ENCODE data around the gene MYH11. TPM values are rescaled to one million over a fixed set of nuclear protein-coding genes. Genes with fewer than 3 reads are reported as not detected.

Gene MYH11
- total and polyA plus RNA-seq, 2 of the 13 experiments (the other 11 are each of a cell fraction or from before 2014, with no cell fraction given), result not detected

GRCh38 chr16:15777533-15778203, 79.2 kb downstream of the MYH11 start (continued):
- TF ChIP-seq RBFOX2 (IDR thresholded peaks at IDR 0.05; ENCODE audit: low read depth, low read length) (no peak), SIN3A (IDR thresholded peaks at IDR 0.05; ENCODE audit: borderline replicate concordance, low read depth, low read length) (no peak), MTF1 (CRISPR knock-in tag; IDR thresholded peaks at IDR 0.05) (no peak), ZNF333 (CRISPR knock-in tag; IDR thresholded peaks at IDR 0.05; ENCODE audit: borderline replicate concordance) (no peak), PRDM15 (CRISPR knock-in tag; IDR thresholded peaks at IDR 0.05) (no peak), HOXA5 (CRISPR knock-in tag; IDR thresholded peaks at IDR 0.05) (no peak), PBX3 (CRISPR knock-in tag; IDR thresholded peaks at IDR 0.05; ENCODE audit: borderline replicate concordance) (peak; percentile 66; the same call in 1 of the 2 replicates), FOXA1 (IDR thresholded peaks at IDR 0.05) (no peak), FOXA1 (CRISPR knock-in tag; IDR thresholded peaks at IDR 0.05) (no peak), MAF1 (CRISPR knock-in tag; IDR thresholded peaks at IDR 0.05; ENCODE audit: borderline replicate concordance) (no peak), YEATS4 (CRISPR knock-in tag; IDR thresholded peaks at IDR 0.05; ENCODE audit: borderline replicate concordance) (no peak), ARID4A (CRISPR knock-in tag; IDR thresholded peaks at IDR 0.05; ENCODE audit: borderline replicate concordance) (no peak; the same call in 1 of the 2 replicates), HDAC2 (CRISPR knock-in tag; IDR thresholded peaks at IDR 0.05) (no peak), ZBTB3 (CRISPR knock-in tag; IDR thresholded peaks at IDR 0.05; ENCODE audit: borderline replicate concordance, low read depth) (no peak), PCBP1 (IDR thresholded peaks at IDR 0.05; ENCODE audit: borderline replicate concordance, low read depth, low read length) (no peak), ERF (CRISPR knock-in tag; IDR thresholded peaks at IDR 0.05) (no peak; the same call in 1 of the 2 replicates), FLYWCH1 (CRISPR knock-in tag; IDR thresholded peaks at IDR 0.05) (no peak), ZIK1 (CRISPR knock-in tag; IDR thresholded peaks at IDR 0.05; ENCODE audit: borderline replicate concordance, low read depth) (no peak), NBN (conservative IDR thresholded peaks at IDR 0.05) (no peak), ZBTB42 (CRISPR knock-in tag; IDR thresholded peaks at IDR 0.05) (no peak)

Measured in HepG2 (cell line).